Activated naive CD8-positive, alpha-beta T cell treated with anti-CD3 and anti-CD28 coated beads for 36 hours (primary cell): Measurements from ENCODE around the gene GRAMD1A. TPM values are rescaled to one million over a fixed set of nuclear protein-coding genes. Genes with fewer than 3 reads are reported as not detected.

ENCODE experiments used
- DNase-seq: peaks from one replicate; pipeline ENCODE4 v3.0.0; 2021
- H3K27ac Mint-ChIP-seq: one replicate; pipeline ENCODE4 v1.8.0; 2022; ENCODE audit warnings: mild to moderate bottlenecking, moderate library complexity, mixed read lengths
- H3K27me3 Mint-ChIP-seq: one replicate; pipeline ENCODE4 v1.8.0; 2022; ENCODE audit warnings: mild to moderate bottlenecking, mixed read lengths
- H3K36me3 Mint-ChIP-seq: one replicate; pipeline ENCODE4 v1.8.0; 2021; ENCODE audit warnings: mild to moderate bottlenecking, mixed read lengths
- H3K4me1 Mint-ChIP-seq: one replicate; pipeline ENCODE4 v1.8.0; 2021; ENCODE audit warnings: mixed read lengths
- H3K4me3 Mint-ChIP-seq: one replicate; pipeline ENCODE4 v1.8.0; 2022; ENCODE audit warnings: mild to moderate bottlenecking, moderate library complexity, mixed read lengths
- H3K9me3 Mint-ChIP-seq: one replicate; pipeline ENCODE4 v1.8.0; 2022; ENCODE audit warnings: mixed read lengths
- total RNA-seq, 2 experiments: library from RNA; stranded (reverse); gene quantifications; one replicate each; pipeline ENCODE4 v1.2.3, GENCODE V29; 2021

Gene GRAMD1A
- total RNA-seq, 2 experiments from 2014 or later = 135 to 140 TPM

DNA sequence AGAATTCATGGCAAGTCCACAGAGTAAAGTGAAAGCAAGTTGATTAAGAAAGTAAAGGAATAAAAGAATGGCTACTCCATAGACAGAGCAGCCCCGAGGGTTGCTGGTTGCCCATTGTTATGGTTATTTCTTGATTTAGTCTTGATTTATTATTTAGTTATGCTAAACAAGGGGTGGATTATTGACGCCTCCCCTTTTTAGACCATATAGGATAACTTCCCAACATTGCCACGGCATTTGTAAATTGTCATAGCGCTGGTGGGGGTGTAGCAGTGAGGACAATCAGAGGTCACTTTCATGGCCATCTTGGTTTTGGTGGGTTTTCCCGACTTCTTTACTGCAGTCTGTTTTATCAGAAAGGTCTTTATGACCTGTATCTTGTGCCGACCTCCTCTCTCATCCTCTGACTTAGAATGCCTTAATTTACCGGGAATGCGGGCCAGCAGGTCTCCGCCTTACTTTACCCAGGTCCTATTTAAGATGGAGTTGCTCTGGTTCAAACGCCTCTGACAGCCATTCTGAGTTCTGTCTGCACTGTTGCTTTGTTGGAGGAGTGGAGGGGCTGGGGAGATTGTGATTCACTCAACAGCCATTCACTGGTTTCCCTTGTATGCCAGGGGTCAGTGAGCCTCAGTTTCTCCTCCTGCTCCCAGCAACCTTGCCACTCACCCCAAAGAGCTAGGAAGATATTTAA, 69.0 kb downstream of the GRAMD1A start:
- Mint-ChIP-seq H3K9me3 (no peaks in the 10 kb centered on the region), H3K27ac (no peak overlapping the region), H3K4me1 (peaks cover 7% of the 10 kb centered on the region), H3K36me3 (peaks cover 2% of the 10 kb centered on the region), H3K27me3 (no peaks in the 10 kb centered on the region), H3K4me3 (no peak overlapping the region)
- DNase-seq = no peak

DNA sequence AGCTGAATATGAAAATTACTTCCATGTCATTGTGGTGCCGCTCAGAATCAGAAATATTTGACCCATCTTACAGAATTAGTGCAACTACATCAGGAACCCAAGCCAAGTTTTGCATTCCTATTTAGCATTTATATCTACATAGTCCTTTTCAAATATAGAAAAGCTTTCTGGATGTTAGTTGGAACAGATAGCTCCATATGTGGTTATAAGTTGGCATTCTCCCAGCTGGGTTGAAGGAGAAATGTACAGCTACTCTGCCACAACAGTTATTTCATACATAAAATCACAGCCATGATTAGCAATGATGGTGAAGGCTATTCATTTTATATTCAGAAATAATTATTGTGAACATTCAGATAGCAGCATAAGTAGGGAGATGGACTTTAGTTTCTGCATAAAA, 69.6 kb downstream of the GRAMD1A start:
- Mint-ChIP-seq H3K4me1 (peaks cover 7% of the 10 kb centered on the region), H3K27me3 (no peaks in the 10 kb centered on the region), H3K9me3 (no peaks in the 10 kb centered on the region), H3K36me3 (peaks cover 2% of the 10 kb centered on the region), H3K27ac (no peak overlapping the region), H3K4me3 (no peak overlapping the region)
- DNase-seq = no peak

DNA sequence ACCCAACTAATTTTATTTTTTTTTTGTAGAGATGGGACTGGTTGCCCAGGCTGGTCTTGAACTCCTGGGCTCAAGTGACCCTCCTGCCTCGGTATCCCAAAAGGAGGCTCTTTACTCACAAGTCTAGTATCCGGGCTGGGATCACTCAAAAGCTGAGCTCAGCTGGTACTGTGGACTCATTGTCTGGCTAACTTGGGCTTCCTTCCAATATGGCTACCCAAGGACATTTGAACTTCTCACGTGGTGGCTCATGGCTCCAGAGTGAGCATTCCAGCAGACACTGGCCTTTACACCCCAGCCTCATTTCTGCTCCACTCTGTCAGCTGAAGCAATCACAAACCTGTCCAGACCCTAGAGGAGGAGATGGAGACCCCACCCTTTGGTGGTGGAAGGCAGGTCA, 70.3 kb downstream of the GRAMD1A start:
- Mint-ChIP-seq H3K4me1 (peaks cover 7% of the 10 kb centered on the region), H3K27ac (no peak overlapping the region), H3K36me3 (peaks cover 2% of the 10 kb centered on the region), H3K9me3 (no peaks in the 10 kb centered on the region), H3K27me3 (no peaks in the 10 kb centered on the region), H3K4me3 (no peak overlapping the region)
- no peak for DNase-seq

- peaks cover 2% of the 10 kb centered on the region for H3K36me3 Mint-ChIP-seq
- H3K4me1 Mint-ChIP-seq = no peaks in the 10 kb centered on the region
- H3K9me3 Mint-ChIP-seq = no peaks in the 10 kb centered on the region
- no peak overlapping the region for H3K27ac Mint-ChIP-seq
- H3K27me3 Mint-ChIP-seq = no peaks in the 10 kb centered on the region
- no peak for DNase-seq
- no peak overlapping the region for H3K4me3 Mint-ChIP-seq
Observed at GRCh38 chr19:35073516-35073915, 73.4 kb downstream of the GRAMD1A start.

DNA sequence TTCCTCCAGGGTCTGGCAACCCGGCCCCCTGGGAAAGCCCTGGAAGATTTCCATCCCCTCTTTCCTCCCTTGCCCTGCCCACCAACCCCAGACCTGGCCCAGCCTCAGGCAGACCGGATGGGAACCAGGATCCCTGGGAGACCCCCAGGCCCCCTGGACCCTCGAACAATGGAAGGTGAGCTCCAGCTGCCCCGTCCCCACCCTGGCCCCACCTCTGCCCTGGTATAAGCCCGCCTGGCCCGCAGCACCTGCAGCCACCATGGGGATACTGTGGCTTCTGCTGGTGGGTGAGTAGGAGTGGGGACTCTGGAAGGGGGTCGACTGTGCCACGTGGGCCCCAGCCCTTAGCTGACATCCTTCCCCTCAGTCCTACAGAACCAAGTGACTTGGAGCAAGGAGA, 73.8 kb downstream of the GRAMD1A start:
- H3K4me3 Mint-ChIP-seq = no peak overlapping the region
- H3K36me3 Mint-ChIP-seq = peaks cover 2% of the 10 kb centered on the region
- DNase-seq = no peak
- H3K27me3 Mint-ChIP-seq = no peaks in the 10 kb centered on the region
- no peaks in the 10 kb centered on the region for H3K4me1 Mint-ChIP-seq
- H3K9me3 Mint-ChIP-seq = no peaks in the 10 kb centered on the region
- no peak overlapping the region for H3K27ac Mint-ChIP-seq

DNA sequence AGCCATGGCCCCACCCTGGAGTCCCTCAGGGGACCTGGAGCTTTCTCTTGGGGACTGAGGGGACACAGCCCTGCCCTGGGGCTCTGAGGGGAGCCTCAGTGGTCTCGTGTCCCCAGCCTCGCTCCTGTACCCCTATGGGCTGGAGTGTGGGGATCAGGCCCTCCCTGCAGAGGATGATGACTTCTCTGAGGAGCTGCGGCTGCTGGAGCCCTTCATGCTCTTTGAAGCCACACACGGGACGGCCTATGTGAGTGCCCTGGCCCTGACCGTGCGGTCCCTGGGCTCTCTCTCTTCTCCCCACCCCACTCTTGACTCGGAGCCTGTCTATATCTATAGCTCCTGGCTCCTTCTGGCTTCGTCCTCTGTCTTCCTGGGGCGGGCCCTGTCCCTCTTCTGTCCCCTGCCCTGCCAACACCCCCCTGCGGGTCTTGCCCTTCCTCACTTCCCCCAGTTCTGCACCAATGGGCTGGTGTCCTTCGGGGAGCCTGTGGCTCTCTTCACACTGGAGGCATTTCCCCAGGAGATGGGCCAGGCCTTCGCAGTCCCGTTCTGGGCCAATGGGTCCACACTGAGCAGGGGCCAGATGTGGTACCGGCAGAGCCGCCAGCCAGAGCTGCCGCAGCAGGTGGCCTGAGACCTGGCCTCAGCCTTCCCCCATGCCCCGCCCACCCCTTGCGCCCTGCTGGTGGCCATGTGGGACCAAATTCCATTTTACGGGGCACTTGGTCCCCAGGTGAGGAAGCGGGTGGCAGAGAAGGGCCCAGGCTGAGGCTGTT, 74.5 kb downstream of the GRAMD1A start:
- H3K4me3 Mint-ChIP-seq = no peak overlapping the region
- DNase-seq = no peak
- H3K27ac Mint-ChIP-seq = no peak overlapping the region
- peaks cover 2% of the 10 kb centered on the region for H3K36me3 Mint-ChIP-seq
- H3K27me3 Mint-ChIP-seq = no peaks in the 10 kb centered on the region
- H3K9me3 Mint-ChIP-seq = no peaks in the 10 kb centered on the region
- H3K4me1 Mint-ChIP-seq = no peaks in the 10 kb centered on the region

DNA sequence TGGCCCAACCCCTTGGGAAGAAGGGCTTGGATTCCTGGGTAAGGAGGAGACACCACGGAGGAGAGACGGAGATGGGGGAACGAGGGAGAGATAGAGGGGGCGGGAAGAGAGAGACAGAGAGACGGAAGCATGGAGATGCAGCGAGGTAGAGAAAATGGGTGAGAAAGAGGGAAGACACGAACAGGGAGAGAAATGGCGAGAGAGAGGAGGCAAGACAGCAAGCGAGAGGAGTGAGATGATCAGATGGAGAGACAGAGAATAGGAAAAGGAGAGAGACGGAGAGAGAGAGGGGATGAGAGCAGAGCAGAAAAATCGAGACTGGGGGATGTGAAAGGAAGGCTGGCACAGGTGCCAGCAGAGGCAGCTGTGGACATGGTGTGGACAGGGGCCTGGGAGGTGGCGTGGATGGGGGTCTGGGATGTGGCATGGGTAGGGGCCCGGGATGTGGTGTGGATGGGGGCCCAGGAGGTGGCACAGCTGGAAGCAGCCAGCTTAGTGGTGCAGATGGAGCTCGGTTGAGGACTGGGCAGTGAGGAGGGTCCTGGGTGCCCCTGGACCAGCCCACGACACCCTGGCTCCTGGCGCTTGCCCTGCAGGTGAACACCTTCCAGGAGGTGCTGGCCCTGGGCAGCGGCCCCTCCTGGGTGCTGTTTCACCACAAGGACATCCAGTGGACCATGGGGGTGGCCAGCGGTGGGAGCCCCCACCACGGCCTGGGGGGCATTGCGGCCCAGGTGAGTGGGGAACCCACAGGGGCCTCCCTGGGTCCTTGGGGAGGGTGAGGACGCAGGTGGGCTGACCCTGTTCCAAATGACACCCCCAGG, 75.3 kb downstream of the GRAMD1A start:
- H3K9me3 Mint-ChIP-seq = no peaks in the 10 kb centered on the region
- DNase-seq = no peak
- H3K36me3 Mint-ChIP-seq = peaks cover 2% of the 10 kb centered on the region
- no peaks in the 10 kb centered on the region for H3K4me1 Mint-ChIP-seq
- no peaks in the 10 kb centered on the region for H3K27me3 Mint-ChIP-seq
- H3K27ac Mint-ChIP-seq = no peak overlapping the region
- no peak overlapping the region for H3K4me3 Mint-ChIP-seq

GRCh38 chr19:35076026-35076370, 75.9 kb downstream of the GRAMD1A start:
- Mint-ChIP-seq H3K27ac (no peak overlapping the region), H3K4me3 (no peak overlapping the region), H3K4me1 (no peaks in the 10 kb centered on the region), H3K27me3 (no peaks in the 10 kb centered on the region), H3K36me3 (no peaks in the 10 kb centered on the region), H3K9me3 (no peaks in the 10 kb centered on the region)
- no peak for DNase-seq

Other genes starting within 250 kb of the GRAMD1A start
- 1 to 10 TPM; 3.9 TPM for gene ZNF599, start 227.1 kb upstream of the GRAMD1A start, total RNA-seq
- 1 to 10 TPM; 4.4 to 5.6 TPM for gene ZNF30, start 73.4 kb upstream of the GRAMD1A start, total RNA-seq
- gene ZNF792, start 36.1 kb upstream of the GRAMD1A start, total RNA-seq = 1 to 10 TPM; 3.4 to 4.6 TPM
- gene SCN1B, start 30.1 kb downstream of the GRAMD1A start, total RNA-seq = under 1 TPM; 0.45 to 0.98 TPM
- gene HPN, start 41.4 kb downstream of the GRAMD1A start, total RNA-seq = under 1 TPM in 1 of 2 experiments, not detected in 1; 0.31 TPM
- gene FXYD3, start 115.5 kb downstream of the GRAMD1A start, total RNA-seq = not detected
- not detected for gene LGI4, start 134.7 kb downstream of the GRAMD1A start, total RNA-seq
- gene FXYD1, start 138.5 kb downstream of the GRAMD1A start, total RNA-seq = 1 to 10 TPM; 1.1 TPM
- under 1 TPM; 0.54 to 0.62 TPM for gene FXYD7, start 142.9 kb downstream of the GRAMD1A start, total RNA-seq
- gene FXYD5, start 154.4 kb downstream of the GRAMD1A start, total RNA-seq = 100 to 1,000 TPM; 272 to 275 TPM
- not detected for gene FAM187B, start 228.4 kb downstream of the GRAMD1A start, total RNA-seq
- 10 to 100 TPM; 40.6 to 43.9 TPM for gene LSR, start 248.7 kb downstream of the GRAMD1A start, total RNA-seq